SK-N-SH treated with all-trans-retinoic acid at 6 μM for 48 hours (cell line): ENCODE measurements around the gene PCLO.

Source experiments
- ATAC-seq: fragments of 200-7000 bp; cut with Tn5 transposase; 3 replicates; pipeline ENCODE4 v1.9.1; 2020; ENCODE audit warnings: mild to moderate bottlenecking, moderate library complexity
- ARNTL ChIP-seq: fragments of 450-650 bp; formaldehyde crosslinking; IDR thresholded peaks from 2 replicates; pipeline ENCODE4 v1.5.0; 2020; ENCODE audit warnings: low read depth, mild to moderate bottlenecking, moderate library complexity, borderline replicate concordance
- BACH2 ChIP-seq: fragments of 250-450 bp; sonication (Bioruptor Pico); IDR thresholded peaks from 2 replicates; pipeline ENCODE4 v1.9.0; 2021; ENCODE audit warnings: mild to moderate bottlenecking, borderline replicate concordance
- CSDC2 ChIP-seq: fragments of 250-450 bp; sonication (Bioruptor Pico); IDR thresholded peaks from 2 replicates; pipeline ENCODE4 v1.5.0; 2020; ENCODE audit warnings: mild to moderate bottlenecking, moderate library complexity
- ESRRG ChIP-seq: fragments of 250-450 bp; sonication (Bioruptor Pico); IDR thresholded peaks from 2 replicates; pipeline ENCODE4 v1.6.1; 2021; ENCODE audit warnings: mild to moderate bottlenecking
- GLIS3 ChIP-seq: fragments of 250-450 bp; sonication (Bioruptor Pico); IDR thresholded peaks from 2 replicates; pipeline ENCODE4 v1.5.0; 2020; ENCODE audit warnings: mild to moderate bottlenecking, moderate library complexity
- ISL1 ChIP-seq: fragments of 250-450 bp; sonication (Bioruptor Pico); IDR thresholded peaks from 2 replicates; pipeline ENCODE4 v2.1.2; 2022; ENCODE audit warnings: mild to moderate bottlenecking, moderate library complexity
- OSR1 ChIP-seq: fragments of 250-450 bp; sonication (Bioruptor Pico); IDR thresholded peaks from 2 replicates; pipeline ENCODE4 v1.8.0; 2022; ENCODE audit warnings: moderate library complexity, mild to moderate bottlenecking, inconsistent platforms
- PPARA ChIP-seq: fragments of 250-450 bp; sonication (Bioruptor Pico); IDR thresholded peaks from 2 replicates; pipeline ENCODE4 v1.5.0; 2020; ENCODE audit warnings: mild to moderate bottlenecking, borderline replicate concordance
- RARB ChIP-seq: fragments of 250-450 bp; sonication (Bioruptor Pico); IDR thresholded peaks from 2 replicates; pipeline ENCODE4 v1.8.0; 2021; ENCODE audit warnings: mild to moderate bottlenecking, moderate library complexity
- SNAI2 ChIP-seq: fragments of 250-450 bp; sonication (Bioruptor Pico); IDR thresholded peaks from 2 replicates; pipeline ENCODE4 v1.5.0; 2020; ENCODE audit warnings: mild to moderate bottlenecking, moderate library complexity
- TCF4 ChIP-seq: fragments of 250-450 bp; sonication (Bioruptor Pico); IDR thresholded peaks from 2 replicates; pipeline ENCODE4 v1.8.0; 2021; ENCODE audit warnings: mild to moderate bottlenecking, moderate library complexity, borderline replicate concordance
- TOX ChIP-seq: fragments of 250-450 bp; sonication (Bioruptor Pico); IDR thresholded peaks from 2 replicates; pipeline ENCODE4 v1.8.0; 2021; ENCODE audit warnings: mild to moderate bottlenecking, moderate library complexity, borderline replicate concordance
- ZC3H10 ChIP-seq: fragments of 250-450 bp; sonication (Bioruptor Pico); IDR thresholded peaks from 2 replicates; pipeline ENCODE4 v1.5.1; 2021; ENCODE audit warnings: mild to moderate bottlenecking, moderate library complexity
- ZFP3 ChIP-seq: fragments of 250-450 bp; sonication (Bioruptor Pico); IDR thresholded peaks from 2 replicates; pipeline ENCODE4 v1.5.0; 2020; ENCODE audit warnings: mild to moderate bottlenecking, moderate library complexity
- ZFP30 ChIP-seq: fragments of 450-650 bp; formaldehyde crosslinking; IDR thresholded peaks from 2 replicates; pipeline ENCODE4 v1.5.0; 2022; ENCODE audit warnings: mild to moderate bottlenecking, moderate library complexity
- ZNF565 ChIP-seq: fragments of 450-650 bp; formaldehyde crosslinking; conservative IDR thresholded peaks from 2 replicates; pipeline ENCODE4 v1.5.0; 2020; ENCODE audit warnings: low read depth, mild to moderate bottlenecking, moderate library complexity
- ZNF70 ChIP-seq: fragments of 450-650 bp; formaldehyde crosslinking; IDR thresholded peaks from 2 replicates; pipeline ENCODE4 v1.5.0; 2020; ENCODE audit warnings: mild to moderate bottlenecking, moderate library complexity
- ZNF8 ChIP-seq: fragments of 450-650 bp; formaldehyde crosslinking; IDR thresholded peaks from 2 replicates; pipeline ENCODE4 v1.5.0; 2020; ENCODE audit warnings: mild to moderate bottlenecking, moderate library complexity
- TF ChIP-seq, protein P1 (sequence below): fragments of 250-450 bp; sonication (Bioruptor Pico); IDR thresholded peaks from 2 replicates; pipeline ENCODE4 v1.5.0; 2020; ENCODE audit warnings: mild to moderate bottlenecking, moderate library complexity
- TF ChIP-seq, protein P2 (sequence below): fragments of 250-450 bp; sonication (Bioruptor Pico); IDR thresholded peaks from 2 replicates; pipeline ENCODE4 v1.8.0; 2020; ENCODE audit warnings: mild to moderate bottlenecking, moderate library complexity, borderline replicate concordance
- TF ChIP-seq, protein P3 (sequence below): fragments of 250-450 bp; sonication (Bioruptor Pico); IDR thresholded peaks from 2 replicates; pipeline ENCODE4 v1.8.0; 2021; ENCODE audit warnings: low read depth, mild to moderate bottlenecking, moderate library complexity, borderline replicate concordance
- TF ChIP-seq, protein P4 (sequence below): fragments of 250-450 bp; sonication (Bioruptor Pico); IDR thresholded peaks from 2 replicates; pipeline ENCODE4 v1.5.1; 2021; ENCODE audit warnings: mild to moderate bottlenecking, moderate library complexity
- TF ChIP-seq, protein P5 (sequence below): fragments of 250-450 bp; sonication (Bioruptor Pico); IDR thresholded peaks from 2 replicates; pipeline ENCODE4 v1.5.1; 2020; ENCODE audit warnings: low read depth, mild to moderate bottlenecking, moderate library complexity

Gene PCLO

DNA sequence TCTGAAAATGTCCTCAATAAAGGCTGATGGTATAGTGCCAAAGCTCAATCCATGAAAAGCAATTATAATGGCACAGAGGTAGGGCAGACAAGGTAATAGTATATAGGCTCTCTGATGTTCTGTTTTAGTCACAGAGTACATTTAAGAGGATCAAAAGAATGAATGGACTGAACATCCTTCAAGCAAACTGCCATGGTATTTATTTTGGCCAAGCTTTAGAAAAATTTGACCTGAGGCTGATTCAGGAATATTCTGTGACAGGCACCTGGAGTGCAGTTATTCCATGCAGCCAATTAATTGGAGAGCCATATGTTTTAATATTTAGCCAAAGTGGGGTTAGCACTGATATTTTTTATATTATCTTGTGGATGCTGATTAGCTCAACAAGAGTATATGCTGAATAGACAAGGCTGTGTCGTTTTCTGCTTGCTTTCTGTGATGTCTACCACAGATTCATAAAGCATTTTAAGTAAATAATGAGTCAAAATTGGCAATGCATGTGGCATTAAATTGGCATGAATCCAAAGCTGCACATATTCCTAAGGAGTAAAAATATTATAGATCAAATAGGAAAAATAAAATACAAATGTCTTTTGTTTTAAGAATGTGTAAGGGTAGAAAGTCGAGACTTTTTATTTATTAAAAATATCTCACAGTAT is 177.4 kb downstream of the PCLO start:
- no peak for ATAC-seq

DNA sequence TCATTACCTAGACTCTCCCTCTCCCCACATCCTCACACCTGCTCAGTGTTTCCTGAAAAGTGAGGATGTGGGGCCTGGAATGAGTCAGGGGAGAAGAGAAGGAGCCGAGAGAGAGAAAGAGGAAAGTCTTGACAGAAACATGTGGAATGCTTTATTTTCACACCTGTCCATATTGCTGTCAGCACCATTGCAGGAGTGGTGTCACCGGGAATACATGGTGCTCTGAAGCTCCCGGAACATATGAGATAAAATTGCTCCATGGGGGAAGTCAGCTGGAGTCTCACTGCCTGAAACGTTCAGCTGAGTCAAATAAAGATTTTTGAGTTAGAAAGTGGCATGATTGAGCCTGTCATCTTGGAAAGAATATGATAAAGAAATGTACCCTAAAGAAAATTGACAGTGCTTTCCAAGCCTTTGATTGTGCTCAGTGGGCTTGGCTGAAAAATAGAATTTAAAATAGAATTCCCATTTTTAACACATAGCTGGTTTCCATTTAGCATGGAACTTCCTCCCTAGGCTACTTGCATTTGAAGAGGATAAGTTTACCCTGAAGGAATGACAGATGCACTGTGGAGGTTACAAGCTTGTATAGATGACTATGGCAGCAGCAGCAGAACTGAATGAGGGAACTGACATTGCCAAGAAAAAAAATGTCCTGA is 182.4 kb downstream of the PCLO start:
- no peak for ATAC-seq
- TF ChIP-seq ZNF8 (no peak), ZFP3 (CRISPR knock-in tag) (no peak), ZNF70 (no peak), OSR1 (CRISPR knock-in tag) (no peak), ESRRG (CRISPR knock-in tag) (no peak), ISL1 (CRISPR knock-in tag) (no peak), ZNF565 (no peak), BACH2 (no peak)
- TF ChIP-seq, protein P1, sequence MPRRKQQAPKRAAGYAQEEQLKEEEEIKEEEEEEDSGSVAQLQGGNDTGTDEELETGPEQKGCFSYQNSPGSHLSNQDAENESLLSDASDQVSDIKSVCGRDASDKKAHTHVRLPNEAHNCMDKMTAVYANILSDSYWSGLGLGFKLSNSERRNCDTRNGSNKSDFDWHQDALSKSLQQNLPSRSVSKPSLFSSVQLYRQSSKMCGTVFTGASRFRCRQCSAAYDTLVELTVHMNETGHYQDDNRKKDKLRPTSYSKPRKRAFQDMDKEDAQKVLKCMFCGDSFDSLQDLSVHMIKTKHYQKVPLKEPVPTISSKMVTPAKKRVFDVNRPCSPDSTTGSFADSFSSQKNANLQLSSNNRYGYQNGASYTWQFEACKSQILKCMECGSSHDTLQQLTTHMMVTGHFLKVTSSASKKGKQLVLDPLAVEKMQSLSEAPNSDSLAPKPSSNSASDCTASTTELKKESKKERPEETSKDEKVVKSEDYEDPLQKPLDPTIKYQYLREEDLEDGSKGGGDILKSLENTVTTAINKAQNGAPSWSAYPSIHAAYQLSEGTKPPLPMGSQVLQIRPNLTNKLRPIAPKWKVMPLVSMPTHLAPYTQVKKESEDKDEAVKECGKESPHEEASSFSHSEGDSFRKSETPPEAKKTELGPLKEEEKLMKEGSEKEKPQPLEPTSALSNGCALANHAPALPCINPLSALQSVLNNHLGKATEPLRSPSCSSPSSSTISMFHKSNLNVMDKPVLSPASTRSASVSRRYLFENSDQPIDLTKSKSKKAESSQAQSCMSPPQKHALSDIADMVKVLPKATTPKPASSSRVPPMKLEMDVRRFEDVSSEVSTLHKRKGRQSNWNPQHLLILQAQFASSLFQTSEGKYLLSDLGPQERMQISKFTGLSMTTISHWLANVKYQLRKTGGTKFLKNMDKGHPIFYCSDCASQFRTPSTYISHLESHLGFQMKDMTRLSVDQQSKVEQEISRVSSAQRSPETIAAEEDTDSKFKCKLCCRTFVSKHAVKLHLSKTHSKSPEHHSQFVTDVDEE (CRISPR knock-in tag) = no peak
- TF ChIP-seq, protein P2, sequence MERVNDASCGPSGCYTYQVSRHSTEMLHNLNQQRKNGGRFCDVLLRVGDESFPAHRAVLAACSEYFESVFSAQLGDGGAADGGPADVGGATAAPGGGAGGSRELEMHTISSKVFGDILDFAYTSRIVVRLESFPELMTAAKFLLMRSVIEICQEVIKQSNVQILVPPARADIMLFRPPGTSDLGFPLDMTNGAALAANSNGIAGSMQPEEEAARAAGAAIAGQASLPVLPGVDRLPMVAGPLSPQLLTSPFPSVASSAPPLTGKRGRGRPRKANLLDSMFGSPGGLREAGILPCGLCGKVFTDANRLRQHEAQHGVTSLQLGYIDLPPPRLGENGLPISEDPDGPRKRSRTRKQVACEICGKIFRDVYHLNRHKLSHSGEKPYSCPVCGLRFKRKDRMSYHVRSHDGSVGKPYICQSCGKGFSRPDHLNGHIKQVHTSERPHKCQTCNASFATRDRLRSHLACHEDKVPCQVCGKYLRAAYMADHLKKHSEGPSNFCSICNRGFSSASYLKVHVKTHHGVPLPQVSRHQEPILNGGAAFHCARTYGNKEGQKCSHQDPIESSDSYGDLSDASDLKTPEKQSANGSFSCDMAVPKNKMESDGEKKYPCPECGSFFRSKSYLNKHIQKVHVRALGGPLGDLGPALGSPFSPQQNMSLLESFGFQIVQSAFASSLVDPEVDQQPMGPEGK = no peak

More for the DNA sequence above, 177.4 kb downstream of the PCLO start:
- TF ChIP-seq GLIS3 (CRISPR knock-in tag) (0 out of 2 replicates have a peak, but pooled peaks have one; percentile 70), ZFP3 (CRISPR knock-in tag) (no peak), PPARA (CRISPR knock-in tag) (no peak), ISL1 (CRISPR knock-in tag) (peak; percentile 44), ZC3H10 (no peak), ESRRG (CRISPR knock-in tag) (no peak), ZNF70 (no peak), ARNTL (CRISPR knock-in tag) (no peak), OSR1 (CRISPR knock-in tag) (no peak), ZNF565 (no peak), SNAI2 (CRISPR knock-in tag) (no peak), CSDC2 (no peak), ZNF8 (no peak), TOX (CRISPR knock-in tag) (no peak), BACH2 (no peak), TCF4 (CRISPR knock-in tag) (peak; percentile 33; the same call in 1 of the 2 replicates), ZFP30 (no peak), RARB (CRISPR knock-in tag) (no peak)
- TF ChIP-seq, protein P2 = no peak
- TF ChIP-seq, protein P3, sequence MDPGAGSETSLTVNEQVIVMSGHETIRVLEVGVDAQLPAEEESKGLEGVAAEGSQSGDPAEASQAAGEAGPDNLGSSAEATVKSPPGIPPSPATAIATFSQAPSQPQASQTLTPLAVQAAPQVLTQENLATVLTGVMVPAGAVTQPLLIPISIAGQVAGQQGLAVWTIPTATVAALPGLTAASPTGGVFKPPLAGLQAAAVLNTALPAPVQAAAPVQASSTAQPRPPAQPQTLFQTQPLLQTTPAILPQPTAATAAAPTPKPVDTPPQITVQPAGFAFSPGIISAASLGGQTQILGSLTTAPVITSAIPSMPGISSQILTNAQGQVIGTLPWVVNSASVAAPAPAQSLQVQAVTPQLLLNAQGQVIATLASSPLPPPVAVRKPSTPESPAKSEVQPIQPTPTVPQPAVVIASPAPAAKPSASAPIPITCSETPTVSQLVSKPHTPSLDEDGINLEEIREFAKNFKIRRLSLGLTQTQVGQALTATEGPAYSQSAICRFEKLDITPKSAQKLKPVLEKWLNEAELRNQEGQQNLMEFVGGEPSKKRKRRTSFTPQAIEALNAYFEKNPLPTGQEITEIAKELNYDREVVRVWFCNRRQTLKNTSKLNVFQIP (CRISPR knock-in tag) = no peak
- TF ChIP-seq, protein P4, sequence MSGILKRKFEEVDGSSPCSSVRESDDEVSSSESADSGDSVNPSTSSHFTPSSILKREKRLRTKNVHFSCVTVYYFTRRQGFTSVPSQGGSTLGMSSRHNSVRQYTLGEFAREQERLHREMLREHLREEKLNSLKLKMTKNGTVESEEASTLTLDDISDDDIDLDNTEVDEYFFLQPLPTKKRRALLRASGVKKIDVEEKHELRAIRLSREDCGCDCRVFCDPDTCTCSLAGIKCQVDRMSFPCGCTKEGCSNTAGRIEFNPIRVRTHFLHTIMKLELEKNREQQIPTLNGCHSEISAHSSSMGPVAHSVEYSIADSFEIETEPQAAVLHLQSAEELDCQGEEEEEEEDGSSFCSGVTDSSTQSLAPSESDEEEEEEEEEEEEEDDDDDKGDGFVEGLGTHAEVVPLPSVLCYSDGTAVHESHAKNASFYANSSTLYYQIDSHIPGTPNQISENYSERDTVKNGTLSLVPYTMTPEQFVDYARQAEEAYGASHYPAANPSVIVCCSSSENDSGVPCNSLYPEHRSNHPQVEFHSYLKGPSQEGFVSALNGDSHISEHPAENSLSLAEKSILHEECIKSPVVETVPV (CRISPR knock-in tag) = no peak
- TF ChIP-seq, protein P5, sequence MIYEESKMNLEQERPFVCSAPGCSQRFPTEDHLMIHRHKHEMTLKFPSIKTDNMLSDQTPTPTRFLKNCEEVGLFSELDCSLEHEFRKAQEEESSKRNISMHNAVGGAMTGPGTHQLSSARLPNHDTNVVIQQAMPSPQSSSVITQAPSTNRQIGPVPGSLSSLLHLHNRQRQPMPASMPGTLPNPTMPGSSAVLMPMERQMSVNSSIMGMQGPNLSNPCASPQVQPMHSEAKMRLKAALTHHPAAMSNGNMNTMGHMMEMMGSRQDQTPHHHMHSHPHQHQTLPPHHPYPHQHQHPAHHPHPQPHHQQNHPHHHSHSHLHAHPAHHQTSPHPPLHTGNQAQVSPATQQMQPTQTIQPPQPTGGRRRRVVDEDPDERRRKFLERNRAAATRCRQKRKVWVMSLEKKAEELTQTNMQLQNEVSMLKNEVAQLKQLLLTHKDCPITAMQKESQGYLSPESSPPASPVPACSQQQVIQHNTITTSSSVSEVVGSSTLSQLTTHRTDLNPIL = no peak
- TF ChIP-seq, protein P1 (CRISPR knock-in tag) = 0 out of 2 replicates have a peak, but pooled peaks have one; percentile 63
